ENCODE data around the gene FARP1.

The FARP1 gene

GRCh38 chr13:98147521-98147920, 4.6 kb downstream of the FARP1 start:
- DNase-seq (ENCODE audit: extremely low read depth, insufficient read length): no peak
- no peak for TF ChIP-seq CTCF (IDR thresholded peaks at IDR 0.05; ENCODE audit: insufficient read depth, low read length, poor library complexity, severe bottlenecking)
- H3K27me3 ChIP-seq (replicated peaks; ENCODE audit: control insufficient read depth, insufficient read depth, low read length): no peaks in the 10 kb centered on the region
- no peak overlapping the region for H3K4me3 ChIP-seq (replicated peaks; ENCODE audit: low read depth, low read length)
- no peaks in the 10 kb centered on the region for H3K36me3 ChIP-seq (ENCODE audit: control insufficient read depth, insufficient read depth, low read length)

GRCh38 chr13:98150832-98151479, 8.1 kb downstream of the FARP1 start:
- H3K36me3 ChIP-seq (ENCODE audit: control insufficient read depth, insufficient read depth, low read length): no peaks in the 10 kb centered on the region
- TF ChIP-seq CTCF (IDR thresholded peaks at IDR 0.05; ENCODE audit: insufficient read depth, low read length, poor library complexity, severe bottlenecking): no peak
- DNase-seq (ENCODE audit: extremely low read depth, insufficient read length): no peak
- H3K27me3 ChIP-seq (replicated peaks; ENCODE audit: control insufficient read depth, insufficient read depth, low read length): no peaks in the 10 kb centered on the region
- H3K4me3 ChIP-seq (replicated peaks; ENCODE audit: low read depth, low read length): no peak overlapping the region; the same call in 1 of the 2 replicates

DNA sequence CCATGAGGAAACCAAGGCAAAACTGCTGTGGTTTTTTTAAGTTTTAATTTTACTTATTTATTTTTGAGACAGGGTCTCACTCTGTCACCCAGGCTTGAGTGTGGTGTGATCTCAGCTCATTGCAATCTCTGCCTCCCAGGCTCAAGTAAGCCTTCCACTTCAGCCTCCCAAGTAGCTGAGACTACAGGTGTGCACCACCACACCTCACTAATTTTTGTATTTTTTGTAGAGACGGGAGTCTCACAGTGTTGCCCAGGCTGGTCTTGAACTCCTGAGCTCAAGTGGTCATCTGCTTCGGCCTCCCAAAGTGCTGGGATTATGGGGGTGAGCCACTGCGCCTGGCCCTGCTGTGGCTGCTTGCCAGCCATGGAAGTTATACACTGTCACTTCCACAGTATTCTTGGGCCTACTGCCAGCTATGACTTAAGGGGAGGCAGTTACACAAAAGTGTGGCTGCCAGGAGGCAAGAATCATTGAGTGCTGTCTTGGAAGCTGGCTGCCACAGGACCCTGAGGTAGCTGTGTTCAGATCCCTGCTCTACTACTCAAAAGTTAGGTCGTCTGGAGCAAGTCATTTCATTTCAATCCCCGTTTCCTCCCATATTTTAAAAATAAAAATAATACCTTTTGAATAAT, 12.7 kb downstream of the FARP1 start:
- Histone ChIP-seq H3K4me3 (replicated peaks; ENCODE audit: low read depth, low read length) (no peak overlapping the region), H3K27me3 (replicated peaks; ENCODE audit: control insufficient read depth, insufficient read depth, low read length) (no peaks in the 10 kb centered on the region), H3K36me3 (ENCODE audit: control insufficient read depth, insufficient read depth, low read length) (no peaks in the 10 kb centered on the region)
- TF ChIP-seq CTCF (IDR thresholded peaks at IDR 0.05; ENCODE audit: insufficient read depth, low read length, poor library complexity, severe bottlenecking): no peak
- DNase-seq (ENCODE audit: extremely low read depth, insufficient read length): no peak

GRCh38 chr13:98156259-98156658, 13.4 kb downstream of the FARP1 start:
- DNase-seq (ENCODE audit: extremely low read depth, insufficient read length): no peak
- Histone ChIP-seq H3K27me3 (replicated peaks; ENCODE audit: control insufficient read depth, insufficient read depth, low read length) (no peaks in the 10 kb centered on the region), H3K36me3 (ENCODE audit: control insufficient read depth, insufficient read depth, low read length) (no peaks in the 10 kb centered on the region), H3K4me3 (replicated peaks; ENCODE audit: low read depth, low read length) (no peak overlapping the region)
- TF ChIP-seq CTCF (IDR thresholded peaks at IDR 0.05; ENCODE audit: insufficient read depth, low read length, poor library complexity, severe bottlenecking): no peak

GRCh38 chr13:98157188-98157587, 14.3 kb downstream of the FARP1 start:
- DNase-seq (ENCODE audit: extremely low read depth, insufficient read length): no peak
- Histone ChIP-seq H3K36me3 (ENCODE audit: control insufficient read depth, insufficient read depth, low read length) (no peaks in the 10 kb centered on the region), H3K27me3 (replicated peaks; ENCODE audit: control insufficient read depth, insufficient read depth, low read length) (no peaks in the 10 kb centered on the region), H3K4me3 (replicated peaks; ENCODE audit: low read depth, low read length) (no peak overlapping the region)
- TF ChIP-seq CTCF (IDR thresholded peaks at IDR 0.05; ENCODE audit: insufficient read depth, low read length, poor library complexity, severe bottlenecking): no peak

All from GM06990 (cell line).